B cell (primary cell): ENCODE results near the gene RPP14.

Experiments used
- CTCF ChIP-seq: fragments of 200-600 bp; IDR thresholded peaks from one replicate; pipeline ENCODE4 v1.8.0; 2022; ENCODE audit warnings: antibody characterized with exemption, mild to moderate bottlenecking
- EZH2 ChIP-seq: IDR thresholded peaks from 2 replicates; pipeline ENCODE4 v1.6.1; 2012; ENCODE audit warnings: borderline replicate concordance, low read depth, mild to moderate bottlenecking, moderate library complexity, low read length; ENCODE audit not compliant: insufficient read depth, poor library complexity, severe bottlenecking

- TF ChIP-seq CTCF: no peak
- no peak for TF ChIP-seq EZH2
These were observed 47.9 kb downstream of the RPP14 start for GRCh38 chr3:58353722-58354553.
